Epithelial cell of esophagus (primary cell): ENCODE measurements around the gene SMPDL3B.

Source experiments
- DNase-seq: peaks from one replicate; pipeline ENCODE4 v3.0.0; 2010; ENCODE audit warnings: low read depth
- H3K4me3 ChIP-seq: 2 replicates; pipeline ENCODE4 v1.5.1; 2011; ENCODE audit warnings: mild to moderate bottlenecking, low read length, control low read depth
- TF ChIP-seq, protein P1 (sequence below): IDR thresholded peaks from 2 replicates; pipeline ENCODE4 v1.5.1; 2011; ENCODE audit warnings: low read depth, mild to moderate bottlenecking, low read length, control low read depth, inconsistent platforms; ENCODE audit not compliant: insufficient read depth; ENCODE audit errors: missing control alignments

The SMPDL3B gene

DNA sequence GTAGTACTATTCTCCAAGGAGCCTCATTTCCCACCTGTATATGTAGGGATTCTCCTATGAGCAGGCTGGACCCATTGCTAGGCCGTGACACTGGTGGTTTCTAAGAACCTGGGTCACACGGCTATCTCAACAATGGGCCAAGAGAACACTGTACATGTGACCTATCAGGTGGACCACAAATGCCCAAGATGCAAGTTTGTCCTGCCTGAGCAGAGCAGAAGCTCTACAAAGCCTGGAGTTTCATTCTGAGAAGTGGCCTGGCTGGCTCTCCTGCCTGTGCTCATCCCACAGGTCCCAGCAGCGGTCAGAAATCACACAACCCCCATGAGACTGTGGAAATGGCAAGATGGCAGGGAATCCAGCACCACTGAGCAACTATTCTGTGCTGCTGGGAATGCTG, 45.3 kb upstream of the SMPDL3B start:
- TF ChIP-seq, protein P1, sequence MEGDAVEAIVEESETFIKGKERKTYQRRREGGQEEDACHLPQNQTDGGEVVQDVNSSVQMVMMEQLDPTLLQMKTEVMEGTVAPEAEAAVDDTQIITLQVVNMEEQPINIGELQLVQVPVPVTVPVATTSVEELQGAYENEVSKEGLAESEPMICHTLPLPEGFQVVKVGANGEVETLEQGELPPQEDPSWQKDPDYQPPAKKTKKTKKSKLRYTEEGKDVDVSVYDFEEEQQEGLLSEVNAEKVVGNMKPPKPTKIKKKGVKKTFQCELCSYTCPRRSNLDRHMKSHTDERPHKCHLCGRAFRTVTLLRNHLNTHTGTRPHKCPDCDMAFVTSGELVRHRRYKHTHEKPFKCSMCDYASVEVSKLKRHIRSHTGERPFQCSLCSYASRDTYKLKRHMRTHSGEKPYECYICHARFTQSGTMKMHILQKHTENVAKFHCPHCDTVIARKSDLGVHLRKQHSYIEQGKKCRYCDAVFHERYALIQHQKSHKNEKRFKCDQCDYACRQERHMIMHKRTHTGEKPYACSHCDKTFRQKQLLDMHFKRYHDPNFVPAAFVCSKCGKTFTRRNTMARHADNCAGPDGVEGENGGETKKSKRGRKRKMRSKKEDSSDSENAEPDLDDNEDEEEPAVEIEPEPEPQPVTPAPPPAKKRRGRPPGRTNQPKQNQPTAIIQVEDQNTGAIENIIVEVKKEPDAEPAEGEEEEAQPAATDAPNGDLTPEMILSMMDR, result no peak
- DNase-seq, result no peak
- no peak overlapping the region for H3K4me3 ChIP-seq

DNA sequence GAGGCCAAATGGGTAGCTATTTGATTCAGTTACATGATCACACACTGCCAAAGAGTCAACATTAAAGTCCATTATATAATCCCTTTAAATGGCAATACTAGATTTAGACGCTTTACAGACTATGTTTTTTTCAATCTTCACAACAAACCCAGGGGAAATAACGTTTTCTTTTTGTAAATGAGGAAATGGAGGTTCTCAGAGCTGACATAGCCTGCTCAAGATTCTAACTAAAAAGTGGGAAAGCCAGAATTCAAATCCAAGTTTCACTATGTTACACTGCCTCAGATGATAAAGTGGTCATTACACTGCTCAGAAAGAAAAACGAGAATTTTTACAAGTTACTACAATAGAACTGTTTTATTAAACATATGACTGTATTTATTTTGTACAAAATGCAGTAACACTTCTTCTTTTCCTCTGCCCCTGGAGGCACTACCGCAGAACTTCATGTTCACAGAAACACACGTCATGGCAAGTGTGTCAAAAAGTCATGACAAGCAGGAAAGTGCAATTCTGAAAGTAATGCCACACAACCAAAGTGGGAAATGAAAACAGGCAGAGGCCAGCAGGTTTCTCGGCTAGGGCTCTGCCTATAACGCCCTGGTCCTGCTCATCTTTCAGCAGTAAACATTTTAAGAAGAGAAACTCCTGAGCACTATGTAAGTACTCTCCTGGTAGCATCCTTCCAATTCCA, 43.5 kb upstream of the SMPDL3B start:
- TF ChIP-seq, protein P1, result no peak
- no peak overlapping the region for H3K4me3 ChIP-seq
- DNase-seq, result no peak

- no peak for DNase-seq
- TF ChIP-seq, protein P1, result no peak
- no peak overlapping the region for H3K4me3 ChIP-seq
Observed at GRCh38 chr1:27894521-27894920, 40.3 kb upstream of the SMPDL3B start.

DNA sequence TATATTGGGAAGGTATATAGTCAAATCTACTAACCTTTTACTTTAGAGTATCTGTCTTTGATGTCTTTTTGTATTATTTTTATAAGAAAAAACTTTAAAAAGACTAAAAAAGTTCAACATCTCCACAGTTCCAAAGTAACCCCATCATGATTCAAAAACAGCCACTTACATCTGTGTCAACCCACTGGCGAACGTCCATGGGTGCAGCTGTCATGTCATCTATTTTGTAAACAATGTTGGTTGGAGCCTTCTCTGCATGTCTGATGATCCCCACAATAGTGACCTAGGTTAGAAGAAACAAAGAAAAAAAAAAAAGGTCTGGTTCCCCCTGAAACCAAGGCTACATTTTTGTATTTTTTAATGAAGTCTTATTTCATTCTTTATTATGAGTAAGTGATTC, 28.0 kb upstream of the SMPDL3B start:
- TF ChIP-seq, protein P1, result no peak
- no peak overlapping the region for H3K4me3 ChIP-seq
- no peak for DNase-seq

DNA sequence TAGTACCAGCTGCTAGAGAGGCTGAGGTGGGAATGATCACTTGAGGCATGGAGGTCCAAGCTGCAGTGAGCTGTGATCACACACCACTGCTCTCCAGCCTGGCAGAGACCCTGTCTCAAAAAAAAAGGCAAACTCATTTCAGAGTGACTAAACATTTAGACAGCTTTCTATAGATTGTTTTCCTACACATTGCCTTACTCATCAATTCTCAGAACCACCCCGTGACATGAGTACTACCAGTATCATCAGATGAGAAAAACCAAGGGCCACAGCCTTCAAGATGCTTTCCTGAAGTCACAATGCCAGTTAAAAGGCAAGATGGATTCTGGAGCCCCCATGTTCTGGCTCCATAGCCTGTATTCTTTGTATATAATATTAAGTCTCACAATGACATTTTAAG, 22.4 kb upstream of the SMPDL3B start:
- no peak for DNase-seq

GRCh38 chr1:27915082-27915575, 19.7 kb upstream of the SMPDL3B start:
- no peak for DNase-seq
- H3K4me3 ChIP-seq, result peak overlapping the region; percentile 94
- TF ChIP-seq, protein P1, result no peak

More for the DNA sequence above, 22.4 kb upstream of the SMPDL3B start:
- TF ChIP-seq, protein P1, result no peak
- no peak overlapping the region for H3K4me3 ChIP-seq

DNA sequence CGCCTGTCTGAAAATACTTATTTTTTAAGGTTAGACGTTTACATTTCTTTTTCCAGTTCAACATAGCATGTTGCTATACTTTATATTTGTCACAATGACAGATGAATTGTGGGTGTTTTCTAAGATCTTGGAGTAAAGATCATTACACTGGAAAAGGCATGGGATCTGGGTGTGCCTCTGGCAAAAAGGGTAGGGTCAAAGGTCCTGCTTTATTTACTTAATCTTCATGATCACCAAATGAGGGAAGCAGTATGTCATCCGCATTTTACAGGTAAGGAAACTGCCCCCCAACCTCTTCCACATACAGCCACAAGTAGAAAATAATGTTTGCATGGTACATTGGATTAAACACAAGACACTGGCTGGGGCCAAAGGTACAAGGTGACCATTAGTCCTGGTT, 12.5 kb upstream of the SMPDL3B start:
- no peak for DNase-seq
- H3K4me3 ChIP-seq, result no peak overlapping the region
- TF ChIP-seq, protein P1, result no peak
